GM12874 (cell line): Measurements from ENCODE around the gene CDS2.

Experiments
- TF ChIP-seq, protein P1 (sequence below): IDR thresholded peaks from 2 replicates; pipeline ENCODE4 v1.5.1; 2011; ENCODE audit warnings: low read depth, mild to moderate bottlenecking, control low read depth, low read length, moderate library complexity; ENCODE audit not compliant: insufficient read depth

The CDS2 gene

DNA sequence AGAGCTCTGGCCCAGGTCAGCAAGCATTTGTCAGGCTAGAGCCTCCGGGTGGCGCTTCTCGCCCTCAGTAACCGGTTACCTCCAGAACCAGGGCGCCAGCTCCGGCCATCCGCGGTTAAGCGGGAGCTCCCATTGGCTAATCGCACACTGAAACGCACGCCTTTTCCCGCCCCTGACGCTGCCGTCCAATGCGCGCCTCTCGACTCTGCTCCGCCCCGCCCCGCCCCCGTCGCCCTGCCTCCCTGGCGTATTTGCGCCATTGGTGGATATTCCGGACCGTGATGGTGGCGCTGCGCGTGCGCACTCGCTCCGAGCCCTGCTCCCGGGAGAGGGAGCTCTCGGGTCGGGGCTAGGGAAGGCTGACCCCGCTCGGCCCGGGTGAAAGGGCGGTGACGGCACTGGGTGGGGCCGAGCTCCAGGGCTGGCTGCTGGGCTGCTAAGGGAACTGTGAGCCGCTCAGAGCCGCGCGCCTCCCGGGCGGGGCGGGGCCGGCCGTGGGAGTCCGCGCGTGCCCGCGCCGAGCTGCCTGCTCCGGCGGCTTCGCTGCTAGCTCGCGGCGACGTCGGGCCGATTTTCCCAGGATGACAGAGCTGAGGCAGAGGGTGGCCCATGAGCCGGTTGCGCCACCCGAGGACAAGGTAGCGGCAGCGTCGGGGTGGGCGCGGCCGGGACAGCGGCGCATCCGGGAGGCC, at the start of gene CDS2:
TSS of gene CDS2 (plus strand) at position 497 of the 692 bp plus-strand sequence. CDS start at position 582, 85 bp downstream.
- TF ChIP-seq, protein P1, sequence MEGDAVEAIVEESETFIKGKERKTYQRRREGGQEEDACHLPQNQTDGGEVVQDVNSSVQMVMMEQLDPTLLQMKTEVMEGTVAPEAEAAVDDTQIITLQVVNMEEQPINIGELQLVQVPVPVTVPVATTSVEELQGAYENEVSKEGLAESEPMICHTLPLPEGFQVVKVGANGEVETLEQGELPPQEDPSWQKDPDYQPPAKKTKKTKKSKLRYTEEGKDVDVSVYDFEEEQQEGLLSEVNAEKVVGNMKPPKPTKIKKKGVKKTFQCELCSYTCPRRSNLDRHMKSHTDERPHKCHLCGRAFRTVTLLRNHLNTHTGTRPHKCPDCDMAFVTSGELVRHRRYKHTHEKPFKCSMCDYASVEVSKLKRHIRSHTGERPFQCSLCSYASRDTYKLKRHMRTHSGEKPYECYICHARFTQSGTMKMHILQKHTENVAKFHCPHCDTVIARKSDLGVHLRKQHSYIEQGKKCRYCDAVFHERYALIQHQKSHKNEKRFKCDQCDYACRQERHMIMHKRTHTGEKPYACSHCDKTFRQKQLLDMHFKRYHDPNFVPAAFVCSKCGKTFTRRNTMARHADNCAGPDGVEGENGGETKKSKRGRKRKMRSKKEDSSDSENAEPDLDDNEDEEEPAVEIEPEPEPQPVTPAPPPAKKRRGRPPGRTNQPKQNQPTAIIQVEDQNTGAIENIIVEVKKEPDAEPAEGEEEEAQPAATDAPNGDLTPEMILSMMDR = peak; percentile 50

DNA sequence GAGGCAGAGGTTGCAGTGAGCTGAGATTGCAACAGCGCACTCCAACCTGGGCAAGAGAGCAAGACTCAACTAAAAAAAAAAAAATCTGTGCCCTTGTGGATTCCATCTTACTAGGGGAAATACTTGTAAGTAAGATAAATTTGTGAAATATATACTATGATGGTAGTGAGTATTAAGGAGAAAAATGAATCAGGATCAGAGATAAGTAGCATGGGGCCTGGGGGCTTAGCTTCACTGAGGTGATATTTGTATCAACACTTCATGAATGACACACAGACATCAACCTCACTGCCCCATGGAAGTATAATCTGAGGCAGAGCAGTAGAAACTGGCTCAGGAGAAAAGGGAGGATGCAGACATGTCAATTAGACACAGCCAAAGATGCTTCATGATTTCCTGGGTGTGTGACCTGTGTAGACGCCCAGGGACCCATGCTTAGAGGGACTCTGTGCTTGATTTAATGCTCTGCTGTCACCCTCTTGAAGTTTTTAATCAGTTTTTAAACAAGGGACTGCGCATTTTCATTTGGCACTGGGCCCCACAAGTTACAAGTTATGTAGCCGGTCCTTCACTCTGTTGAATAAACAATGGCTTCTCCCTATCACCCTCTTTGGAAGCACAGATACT, 48.9 kb upstream of the CDS2 start:
- TF ChIP-seq, protein P1 = no peak

DNA sequence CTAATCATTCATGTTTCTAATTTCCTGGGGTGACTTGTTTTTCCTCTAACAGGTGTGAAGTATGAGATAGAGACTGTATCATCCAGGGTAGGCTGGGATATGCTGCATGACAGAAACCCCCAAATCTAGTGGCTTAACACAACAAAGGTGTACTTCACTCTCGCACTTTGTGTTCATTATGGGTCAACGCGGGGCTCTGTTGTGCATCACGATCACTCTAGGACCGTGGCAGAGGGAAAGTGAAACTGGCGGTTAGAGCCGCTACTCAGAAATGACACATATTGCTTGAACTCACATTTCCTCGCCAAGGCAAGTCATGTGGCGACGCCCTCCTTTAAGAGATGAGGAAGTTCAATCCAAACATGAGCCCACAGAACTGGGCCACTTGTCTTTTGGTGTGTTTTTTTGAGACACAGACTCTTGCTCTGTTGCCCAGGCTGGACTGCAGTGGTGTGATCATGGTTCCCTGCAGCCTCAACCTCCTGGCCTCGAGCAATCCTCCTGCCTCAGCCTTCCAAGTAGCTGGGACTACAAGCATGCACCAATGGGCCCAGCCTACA, 48.3 kb upstream of the CDS2 start:
- TF ChIP-seq, protein P1 = no peak

DNA sequence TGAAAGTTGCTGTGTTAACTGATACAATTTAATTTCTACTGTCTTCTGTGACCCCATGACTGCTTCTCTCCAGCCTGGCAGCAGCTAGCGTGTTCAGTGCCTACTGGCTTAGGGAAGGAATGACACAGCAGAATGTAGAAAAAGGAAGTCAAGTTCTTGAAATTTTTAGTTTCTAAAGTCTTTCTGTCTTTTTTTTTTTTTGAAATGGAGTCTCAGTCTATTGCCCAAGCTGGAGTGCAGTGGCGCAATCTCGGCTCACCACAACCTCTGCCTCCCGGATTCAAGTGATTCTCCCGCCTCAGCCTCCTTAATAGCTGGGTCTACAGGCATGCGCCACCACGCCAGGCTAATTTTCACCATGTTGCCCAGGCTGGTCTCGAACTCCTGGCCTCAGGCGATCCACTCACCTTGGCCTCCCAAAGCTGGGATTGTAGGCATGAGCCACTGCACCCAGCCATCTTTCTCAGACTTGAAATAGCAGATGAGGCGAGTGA, 46.4 kb upstream of the CDS2 start:
- TF ChIP-seq, protein P1 = no peak

DNA sequence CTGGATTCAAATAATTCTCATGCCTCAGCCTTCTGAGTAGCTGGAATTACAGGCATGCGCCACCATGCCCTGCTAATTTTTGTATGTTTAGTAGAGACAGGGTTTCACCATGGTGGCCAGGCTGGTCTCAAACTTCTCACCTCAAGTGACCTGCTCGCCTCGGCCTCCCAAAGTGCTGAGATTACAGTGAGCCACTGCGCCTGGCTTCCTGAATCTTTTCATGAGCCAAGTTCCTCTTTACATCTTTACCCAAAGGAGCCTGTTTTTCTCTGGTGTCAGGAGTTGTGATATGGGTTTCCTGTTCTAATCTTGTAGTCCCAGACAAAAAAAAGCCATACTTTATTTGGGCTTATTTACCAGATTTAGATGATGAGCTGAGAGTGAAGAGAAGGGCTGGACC, 41.4 kb upstream of the CDS2 start:
- TF ChIP-seq, protein P1 = no peak

DNA sequence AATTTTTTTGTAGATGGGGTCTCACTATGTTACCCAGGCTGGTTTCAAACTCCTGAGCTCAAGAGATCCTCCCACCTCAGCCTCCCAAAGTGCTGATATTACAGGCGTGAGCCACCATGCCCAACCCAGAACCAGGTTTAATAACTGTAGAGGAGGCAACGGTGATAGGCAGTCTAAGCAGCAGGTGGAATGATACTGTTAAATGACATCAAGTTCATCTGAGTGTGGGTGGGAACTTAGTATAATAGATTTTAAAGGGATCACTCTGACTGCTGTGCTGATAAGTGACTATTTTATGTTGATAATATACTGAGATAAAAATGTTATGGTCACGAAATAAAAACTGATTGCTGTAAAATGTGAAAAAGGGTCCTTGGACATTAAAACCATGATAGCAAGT, 38.1 kb upstream of the CDS2 start:
- TF ChIP-seq, protein P1 = no peak

DNA sequence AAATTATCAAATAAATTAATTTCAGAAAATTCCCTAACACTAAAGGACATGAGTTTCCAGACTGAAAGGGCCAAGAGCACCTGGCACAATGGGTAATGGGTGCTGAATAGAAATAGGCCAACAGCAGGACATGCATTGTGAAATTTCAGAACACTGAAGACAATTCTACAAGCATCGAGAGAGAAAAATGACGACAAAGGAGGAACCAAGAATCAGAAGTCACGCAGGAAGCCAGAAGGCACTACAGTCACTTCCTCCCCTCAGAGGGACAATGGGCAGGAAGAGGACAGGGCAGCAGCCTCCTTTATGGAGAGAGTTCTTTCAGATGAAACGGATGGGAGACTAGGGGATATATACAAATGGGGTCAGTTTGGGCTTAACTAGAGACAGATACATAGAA, 36.6 kb upstream of the CDS2 start:
- TF ChIP-seq, protein P1 = no peak
